DMS153 treated with DMSO at 0.1 percent for 48 hours (cell line): ENCODE data around the gene SMIM7.
"Not testable (repeated sequence)": the region's sequence is repeated elsewhere in the genome, so short reads cannot be mapped to it uniquely, and the experiment has no call there.

Experiments used
- DNase-seq: peaks from one replicate; lab custom pipeline; 2025; ENCODE audit not compliant: unreplicated experiment; lab: John Stamatoyannopoulos, UW

Gene SMIM7

DNA sequence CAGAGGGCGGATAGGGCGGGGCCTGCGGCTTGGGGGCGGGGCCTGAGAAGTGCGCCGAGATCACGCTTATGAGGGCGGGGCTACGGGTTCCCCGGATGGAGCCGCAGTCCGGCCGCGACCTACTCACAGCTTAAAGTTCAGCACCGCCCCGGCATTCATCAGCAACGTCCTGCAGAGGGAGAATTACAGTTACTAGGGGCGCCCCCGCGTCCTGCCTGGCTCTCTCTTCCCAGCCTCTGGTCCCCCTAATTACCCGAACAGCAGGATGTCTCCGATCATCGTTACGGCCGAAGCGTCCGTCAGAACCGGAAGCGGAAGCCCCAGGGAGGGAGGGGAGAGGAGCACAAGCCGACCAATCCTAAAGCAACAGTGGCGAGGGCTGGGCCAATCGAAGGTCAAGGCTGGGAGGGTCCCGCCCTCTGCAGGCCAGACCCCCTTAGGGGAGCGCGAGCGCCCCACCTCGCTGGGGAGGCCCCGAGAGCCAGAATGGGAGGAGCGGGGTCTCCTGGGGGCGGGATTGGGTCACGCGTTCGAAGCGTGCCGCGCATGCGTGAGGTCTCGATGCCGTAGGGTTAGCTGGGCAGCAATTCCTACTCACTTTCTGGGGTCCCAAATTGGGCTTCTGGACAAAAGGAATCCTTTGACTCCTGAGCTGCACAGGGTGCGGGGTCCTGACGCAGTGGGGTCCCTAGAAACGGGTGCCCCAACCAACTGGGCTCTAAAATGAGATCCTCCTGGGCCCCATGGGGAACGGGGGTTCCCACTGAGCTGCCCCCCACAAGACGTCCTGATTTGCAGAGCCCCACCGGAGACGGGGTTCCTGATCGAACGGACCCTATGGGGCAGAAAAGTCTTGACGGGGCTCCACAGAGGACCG is at the start of gene SMIM7:
Gene SMIM7 (minus strand): TSS at position 313 of the 877 bp plus-strand sequence. CDS start 34 bp downstream, at position 279.
- peak; percentile 90 for DNase-seq

DNA sequence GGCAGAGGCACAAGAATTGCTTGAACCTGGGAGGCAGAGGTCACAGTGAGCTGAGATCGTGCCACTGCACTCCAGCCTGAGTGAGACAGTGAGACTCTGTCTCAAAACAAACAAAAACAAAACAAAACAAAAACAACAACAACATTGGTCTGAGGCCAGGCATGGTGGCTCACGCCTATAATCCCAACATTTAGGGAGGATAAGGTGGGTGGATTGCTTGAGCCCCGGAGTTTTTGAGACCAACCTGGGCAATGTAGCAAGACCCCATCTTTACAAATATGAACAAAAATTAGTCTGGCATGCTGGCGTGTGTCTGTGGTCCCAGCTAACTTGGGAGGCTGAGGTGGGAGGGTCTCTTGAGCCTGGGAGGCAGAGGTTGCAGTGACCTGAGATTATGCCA is 43.7 kb upstream of the SMIM7 start:
- no peak for DNase-seq

DNA sequence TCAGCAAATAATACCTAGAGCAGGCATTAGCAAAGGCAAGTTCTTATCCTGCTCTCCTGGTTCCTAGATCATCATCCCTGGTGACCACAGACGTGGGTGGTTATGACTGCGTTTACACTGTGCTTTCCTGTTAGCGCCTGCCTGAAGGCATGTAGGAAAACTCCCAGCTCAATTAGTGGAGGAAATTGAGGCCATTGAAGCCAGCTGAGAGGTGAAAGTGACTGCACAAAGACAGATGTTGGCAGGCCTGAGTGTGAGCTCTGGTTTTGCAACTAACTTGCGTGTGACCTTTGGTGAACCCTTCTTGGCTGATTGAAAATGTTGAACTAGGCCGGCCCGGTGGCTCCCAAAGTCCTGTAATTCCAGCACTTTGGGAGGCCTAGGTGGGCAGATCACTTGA is 42.2 kb upstream of the SMIM7 start:
- DNase-seq, result no peak

DNA sequence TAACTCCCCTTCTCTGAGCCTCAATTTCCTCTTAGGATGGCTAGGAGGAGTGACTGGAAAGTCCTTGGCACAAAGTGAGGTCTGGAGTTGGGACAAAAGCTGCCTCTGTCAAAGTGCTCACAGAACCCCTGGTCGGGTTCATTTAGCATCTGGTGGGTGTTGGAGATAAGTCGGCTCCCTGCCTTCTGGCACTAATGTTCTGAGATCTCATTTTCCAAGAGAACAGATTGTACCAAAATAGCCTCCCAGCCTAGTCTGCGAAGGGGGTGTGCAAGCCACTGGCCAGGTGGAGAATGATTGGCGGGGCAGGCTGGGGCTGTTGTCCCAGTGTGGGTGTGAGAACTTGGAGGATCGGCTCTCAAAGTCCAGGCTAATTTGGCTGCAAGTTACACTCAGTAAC is 39.0 kb upstream of the SMIM7 start:
- DNase-seq, result no peak

DNA sequence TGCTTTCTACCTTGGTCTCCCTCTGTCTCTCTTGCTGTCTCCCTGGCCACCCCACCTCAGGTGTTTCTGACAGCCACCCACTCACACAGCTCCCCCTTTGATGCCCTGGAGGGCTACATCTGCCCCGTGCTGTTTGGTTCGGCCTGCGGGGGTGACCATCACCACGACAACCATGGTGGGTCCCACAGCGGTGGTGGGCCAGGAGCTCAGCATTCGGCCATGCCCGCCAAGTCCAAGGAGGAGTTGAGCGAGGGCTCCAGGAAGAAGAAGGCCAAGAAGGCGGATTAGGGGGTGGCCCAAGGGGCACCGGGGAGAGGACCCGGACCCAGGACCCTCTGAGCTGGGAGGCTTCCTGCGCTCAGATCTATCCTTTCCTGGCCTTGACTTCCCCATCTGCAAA is 28.1 kb upstream of the SMIM7 start:
- no peak for DNase-seq

DNA sequence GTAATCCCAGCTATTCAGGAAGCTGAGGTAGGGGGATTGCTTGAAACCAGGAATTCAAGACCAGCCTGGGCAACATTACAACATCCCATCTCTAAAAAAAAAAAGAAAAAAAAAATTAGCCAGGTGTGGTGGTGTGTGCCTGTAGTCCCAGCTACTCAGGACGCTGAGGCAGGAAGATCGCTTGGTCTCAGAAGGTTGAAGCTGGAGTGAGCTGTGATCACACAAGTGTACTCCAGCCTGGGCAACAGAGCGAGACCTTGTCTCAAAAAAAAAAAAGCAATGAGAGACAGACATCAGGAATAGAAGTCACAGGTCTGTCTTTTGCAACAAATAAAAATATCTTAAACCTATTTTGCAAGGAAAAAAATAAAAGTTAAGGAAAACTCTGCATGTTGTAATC is 24.3 kb upstream of the SMIM7 start:
- no peak for DNase-seq

DNA sequence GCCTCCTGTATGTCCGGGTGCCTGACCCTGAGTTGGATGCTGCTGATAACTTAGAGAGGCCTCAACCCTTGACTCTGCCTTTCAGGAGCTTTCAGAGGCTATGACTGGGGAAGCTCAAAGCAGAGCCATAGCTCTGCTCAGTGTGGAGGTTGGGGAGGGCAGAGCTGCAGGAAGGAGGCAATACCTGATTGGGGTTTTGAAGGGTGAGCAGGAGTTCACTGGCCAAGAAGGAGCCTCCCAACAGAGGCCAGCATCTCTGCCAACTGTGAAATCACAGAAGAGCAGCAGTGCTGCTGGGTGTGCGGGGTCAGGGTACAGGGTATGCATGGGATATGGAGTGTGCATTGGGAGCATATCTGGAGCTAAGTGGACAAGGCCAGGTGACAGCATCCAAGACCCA is 22.6 kb upstream of the SMIM7 start:
- no peak for DNase-seq

DNA sequence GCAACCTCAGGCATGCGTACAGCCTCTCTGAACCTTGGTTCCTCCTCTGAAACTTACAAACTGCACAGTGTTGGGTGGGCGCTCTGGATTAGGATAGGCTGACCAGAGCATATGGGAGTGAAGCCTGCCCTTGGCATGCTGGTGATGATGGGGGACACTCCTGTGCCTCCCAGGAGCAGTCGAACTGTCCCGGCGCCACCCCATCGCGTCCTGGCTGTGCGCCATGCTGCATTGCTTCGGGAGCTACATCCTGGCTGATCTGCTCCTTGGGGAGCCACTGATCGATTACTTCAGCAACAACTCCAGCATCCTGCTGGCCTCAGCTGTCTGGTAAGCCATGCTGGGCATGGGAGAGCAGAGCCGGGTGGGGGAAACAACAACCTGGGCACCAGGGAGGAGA is 19.9 kb upstream of the SMIM7 start:
- no peak for DNase-seq

DNA sequence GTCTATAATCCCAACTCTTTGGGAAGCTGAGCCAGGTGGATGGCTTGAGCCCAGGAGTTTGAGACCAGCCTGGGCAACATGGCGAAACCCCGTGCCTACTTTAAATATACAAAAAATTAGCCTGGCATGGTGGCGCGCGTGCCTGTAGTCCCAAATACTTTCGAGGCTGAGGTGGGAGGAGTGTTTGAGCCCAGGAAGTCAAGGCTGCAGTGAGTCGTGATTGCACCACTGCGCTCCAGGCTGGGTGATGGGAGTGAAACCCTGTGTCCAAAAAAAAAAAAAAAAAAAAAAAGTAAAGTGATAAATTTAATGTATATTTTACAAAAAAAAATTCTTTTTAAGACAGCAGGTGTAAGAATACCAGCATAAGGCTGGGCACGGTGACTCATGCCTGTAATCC is 18.6 kb upstream of the SMIM7 start:
- DNase-seq, result no peak

DNA sequence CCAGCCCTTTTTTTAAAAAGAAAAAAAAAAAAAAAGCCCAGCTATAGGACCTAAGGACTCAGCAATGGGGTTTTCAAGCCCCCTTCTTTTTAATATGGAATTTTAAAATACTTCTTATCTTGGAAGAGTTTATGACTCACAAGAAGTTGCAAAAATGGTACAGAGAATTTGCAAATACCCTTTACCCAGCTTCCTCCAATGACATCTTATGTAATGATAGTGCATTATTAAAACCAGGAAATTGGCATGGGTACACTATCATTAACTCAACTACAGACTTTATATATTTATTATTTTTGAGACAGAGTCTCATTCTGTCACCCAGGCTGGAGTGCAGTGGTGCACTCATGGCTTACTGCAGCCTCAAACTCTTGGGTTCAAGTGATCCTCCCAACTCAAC is 17.1 kb upstream of the SMIM7 start:
- no peak for DNase-seq

DNA sequence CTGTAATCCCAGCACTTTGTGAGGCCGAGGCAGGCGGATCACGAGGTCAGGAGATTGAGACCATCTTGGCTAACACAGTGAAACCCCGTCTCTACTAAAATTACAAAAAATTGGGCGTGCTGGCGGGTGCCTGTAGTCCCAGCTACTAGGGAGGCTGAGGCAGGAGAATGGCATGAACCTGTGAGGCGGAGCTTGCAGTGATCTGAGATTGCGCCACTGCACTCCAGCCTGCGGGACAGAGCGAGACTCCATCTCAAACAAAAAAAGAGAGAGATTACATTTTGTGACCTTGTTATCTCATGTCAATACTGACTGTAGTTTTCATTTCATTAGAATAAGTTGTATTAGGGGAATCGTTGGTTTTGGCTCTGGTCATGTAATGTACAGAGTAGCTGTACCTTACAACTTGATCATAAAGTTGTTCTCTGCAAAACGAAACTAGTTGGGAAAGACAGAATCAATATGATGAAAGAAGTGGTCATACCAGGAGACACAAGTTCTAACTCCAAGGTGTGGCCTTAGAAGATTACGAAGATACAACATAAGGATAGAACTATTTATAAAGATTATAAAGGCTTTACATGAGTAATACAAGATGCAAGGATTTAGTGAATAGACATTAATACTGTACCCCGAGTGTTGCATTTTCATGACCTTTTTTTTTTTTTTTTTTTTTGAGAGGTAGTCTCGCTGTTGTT is 16.3 kb upstream of the SMIM7 start:
- DNase-seq, result no peak

DNA sequence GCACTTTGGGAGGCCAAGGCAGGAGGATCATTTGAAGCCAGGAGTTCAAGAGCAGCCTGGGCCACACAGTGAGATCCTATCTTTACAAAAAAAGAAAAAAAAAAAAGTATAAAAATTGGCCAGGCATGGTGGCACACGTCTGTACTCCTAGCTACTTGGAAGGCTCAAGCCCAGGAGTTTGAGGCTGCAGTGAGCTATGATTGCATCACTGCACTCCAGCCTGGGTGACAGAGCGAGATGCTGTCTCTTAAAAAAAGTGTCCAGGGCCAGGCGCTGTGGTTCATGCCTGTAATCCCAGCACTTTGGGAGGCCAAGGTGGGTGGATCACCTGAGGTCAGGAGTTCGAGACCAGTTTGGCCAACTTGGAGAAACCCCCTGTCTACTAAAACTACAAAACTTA is 13.9 kb upstream of the SMIM7 start:
- not testable (repeated sequence) for DNase-seq

DNA sequence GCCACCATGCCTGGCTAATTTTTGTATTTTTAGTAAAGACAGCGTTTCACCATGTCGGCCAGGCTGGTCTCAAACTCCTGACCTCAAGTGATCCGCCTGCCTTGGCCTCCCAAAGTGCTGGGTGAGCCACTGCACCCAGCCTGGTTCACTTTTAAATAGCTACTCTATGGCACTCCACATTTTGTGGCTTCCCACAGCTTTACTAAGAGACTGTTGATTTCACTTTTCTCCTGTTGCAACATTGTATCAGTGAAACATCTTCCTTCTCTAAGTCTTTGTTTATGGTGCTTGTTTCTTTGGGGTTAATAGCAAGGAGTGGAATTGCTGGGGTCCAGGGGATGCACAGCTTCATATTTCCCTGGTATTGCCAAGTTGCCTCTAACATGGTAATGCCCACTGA is 13.3 kb upstream of the SMIM7 start:
- DNase-seq, result no peak

DNA sequence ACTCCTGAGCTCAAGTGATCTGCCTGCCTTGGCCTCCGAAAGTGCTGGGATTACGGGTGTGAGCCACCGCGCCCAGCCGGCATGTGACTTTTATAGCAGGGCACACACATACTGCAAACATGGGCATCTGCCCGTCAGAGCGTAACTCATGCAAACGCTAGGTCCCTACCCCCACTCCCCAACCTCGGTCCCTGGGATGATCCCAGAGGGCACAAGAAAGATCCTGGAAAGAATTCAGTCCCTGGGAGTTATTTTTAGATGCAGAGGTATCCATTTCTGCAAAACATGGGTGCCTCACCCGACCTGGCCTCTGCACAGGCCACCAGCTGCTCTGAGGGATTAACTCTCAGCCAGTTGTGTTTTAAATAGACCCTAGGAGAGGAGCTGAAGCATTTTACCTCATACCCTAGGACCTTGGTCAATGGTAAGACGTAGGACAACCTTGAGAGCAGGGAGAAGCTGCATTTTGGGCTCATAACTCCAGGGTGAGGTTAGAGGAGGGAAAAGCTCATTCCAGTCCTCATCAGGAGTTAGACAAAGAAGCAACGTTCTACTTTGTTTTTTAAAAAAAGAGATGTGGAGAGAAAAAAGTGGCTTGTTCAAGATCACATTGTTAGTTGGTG is 11.8 kb upstream of the SMIM7 start:
- DNase-seq, result no peak

DNA sequence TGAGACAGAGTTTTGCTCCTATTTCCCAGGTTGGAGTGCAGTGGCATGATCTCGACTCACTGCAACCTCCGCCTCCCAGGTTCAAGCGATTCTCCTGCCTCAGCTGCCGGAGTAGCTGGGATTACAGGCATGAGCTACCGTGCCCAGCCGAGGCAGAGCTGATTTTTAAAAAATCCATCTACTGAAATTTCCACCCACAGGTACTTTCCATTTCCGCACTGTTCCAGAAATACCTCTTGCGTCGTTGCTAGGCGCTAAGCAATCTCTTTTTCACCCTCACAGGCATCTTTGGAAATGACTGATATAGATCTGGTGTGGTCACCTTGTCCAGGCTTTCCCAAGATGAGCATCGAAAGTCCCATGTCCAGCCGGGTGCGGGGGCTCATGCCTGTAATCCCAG is 10.3 kb upstream of the SMIM7 start:
- no peak for DNase-seq

DNA sequence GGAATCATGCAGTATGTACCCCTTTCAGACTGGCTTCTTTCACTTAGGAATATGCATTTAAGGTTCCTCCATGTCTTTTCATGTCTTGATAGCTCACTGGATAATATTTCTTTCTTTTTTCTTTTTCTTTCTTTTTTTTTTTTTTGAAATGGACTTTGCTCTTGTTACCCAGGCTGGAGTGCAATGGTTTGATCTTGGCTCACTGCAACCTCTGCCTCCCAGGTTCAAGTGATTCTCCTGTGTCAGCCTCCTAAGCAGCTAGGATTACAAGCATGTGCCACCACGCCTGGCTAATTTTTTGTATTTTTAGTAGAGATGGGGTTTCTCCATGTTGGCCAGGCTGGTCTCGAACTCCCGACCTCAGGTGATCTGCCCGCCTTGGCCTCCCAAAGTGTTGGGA is 8.8 kb upstream of the SMIM7 start:
- not testable (repeated sequence) for DNase-seq

DNA sequence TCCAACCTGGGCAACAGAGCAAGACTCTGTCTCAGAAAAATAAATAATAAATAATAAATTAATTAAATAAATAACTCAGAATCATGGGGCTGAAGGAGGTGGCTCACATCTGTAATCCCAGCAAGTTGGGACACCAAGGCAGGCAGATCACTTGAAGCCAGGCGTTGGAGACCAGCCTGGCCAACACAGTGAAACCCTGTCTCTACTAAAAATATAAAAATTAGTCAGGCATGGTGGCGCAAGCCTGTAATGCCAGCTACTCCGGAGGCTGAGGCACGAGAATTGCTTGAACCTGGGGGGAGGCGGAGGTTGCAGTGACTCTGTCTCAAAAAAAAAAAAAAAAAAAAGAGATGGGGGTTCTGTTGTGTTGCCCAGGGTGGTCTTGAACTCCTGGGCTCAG is 8.2 kb upstream of the SMIM7 start:
- no peak for DNase-seq

DNA sequence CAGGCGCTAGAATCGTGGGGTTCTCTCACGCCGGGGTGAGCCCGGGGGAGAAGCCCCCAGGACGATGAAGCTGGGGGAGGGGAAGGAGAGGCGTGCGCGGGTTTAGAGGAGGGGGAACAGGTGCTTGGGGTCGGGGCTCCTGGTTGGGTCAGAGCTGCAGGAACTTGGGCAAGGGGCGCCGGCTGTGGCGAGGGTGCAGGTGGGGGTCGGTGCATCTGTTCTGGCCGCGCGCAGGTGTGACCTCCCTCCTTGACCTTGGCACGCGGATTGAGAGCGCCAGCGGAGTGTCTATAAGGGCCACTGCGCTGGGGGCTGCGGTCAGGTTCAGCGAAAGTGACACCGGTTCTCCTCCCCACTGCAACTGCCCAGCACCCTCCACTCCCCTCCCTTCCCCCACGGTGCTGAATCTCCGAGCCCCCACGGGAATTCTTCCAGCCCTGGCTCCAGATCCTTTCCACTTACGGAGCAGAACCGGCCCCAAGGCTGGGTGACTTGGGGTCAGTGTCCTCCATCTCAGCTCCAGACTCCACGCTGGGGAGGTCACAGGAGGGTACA is 1.6 kb upstream of the SMIM7 start:
- no peak for DNase-seq

DNA sequence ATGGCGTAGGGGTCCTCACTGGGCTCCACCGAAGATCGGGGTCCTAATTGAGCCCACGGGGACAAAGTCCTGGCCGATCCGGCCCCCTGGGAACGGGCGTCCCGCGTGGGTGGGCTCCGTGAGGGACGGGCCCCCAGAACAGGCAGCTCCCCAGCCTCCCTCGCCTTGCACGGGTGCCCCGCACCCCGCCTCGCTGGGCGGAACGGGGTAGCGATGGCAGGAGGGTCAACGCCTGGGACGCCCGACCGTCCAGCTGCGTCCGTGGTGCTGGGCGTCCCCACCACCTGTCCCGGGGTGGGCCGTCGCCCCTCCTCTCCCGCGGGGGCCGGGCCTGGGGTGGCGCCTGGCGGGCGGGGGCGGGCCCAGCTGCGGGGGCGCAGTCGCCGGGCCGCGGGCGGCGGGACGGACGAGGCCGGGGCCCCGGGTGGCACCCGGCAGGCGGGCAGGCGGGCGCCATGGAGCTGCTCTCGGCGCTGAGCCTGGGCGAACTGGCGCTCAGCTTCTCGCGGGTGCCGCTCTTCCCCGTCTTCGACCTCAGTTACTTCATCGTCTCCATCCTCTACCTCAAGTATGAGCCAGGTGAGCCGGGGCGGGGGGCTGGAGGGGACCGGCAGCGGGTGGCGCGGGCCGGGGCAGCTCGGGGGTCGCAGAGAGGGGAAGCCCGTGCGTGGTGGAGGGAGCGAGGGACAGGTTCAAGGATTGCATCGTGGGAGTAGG is 977 bp upstream of the SMIM7 start, which contains the start of gene TMEM38A:
Gene TMEM38A (plus strand): TSS at position 377 of the 717 bp plus-strand sequence. CDS start 79 bp downstream, at position 456.
- no peak for DNase-seq

DNA sequence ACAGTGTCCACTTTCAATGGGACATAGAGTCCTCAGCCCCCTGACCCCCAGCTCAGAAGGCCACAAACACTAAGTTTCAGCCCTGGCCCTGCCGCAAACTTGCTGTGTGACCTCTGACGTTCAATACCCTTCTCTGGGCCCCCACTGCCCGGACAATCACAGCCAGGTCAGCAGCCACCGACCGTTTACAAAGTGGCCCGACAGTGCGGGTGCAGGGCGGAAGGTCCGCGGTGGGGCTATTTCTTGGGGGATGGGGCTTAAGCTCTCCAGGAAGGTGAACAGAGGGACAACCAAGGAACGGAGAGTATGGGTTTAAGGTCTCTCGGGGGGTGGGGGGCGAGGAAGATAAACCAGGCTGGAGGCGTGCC is 496 bp downstream of the SMIM7 start:
- DNase-seq, result no peak

DNA sequence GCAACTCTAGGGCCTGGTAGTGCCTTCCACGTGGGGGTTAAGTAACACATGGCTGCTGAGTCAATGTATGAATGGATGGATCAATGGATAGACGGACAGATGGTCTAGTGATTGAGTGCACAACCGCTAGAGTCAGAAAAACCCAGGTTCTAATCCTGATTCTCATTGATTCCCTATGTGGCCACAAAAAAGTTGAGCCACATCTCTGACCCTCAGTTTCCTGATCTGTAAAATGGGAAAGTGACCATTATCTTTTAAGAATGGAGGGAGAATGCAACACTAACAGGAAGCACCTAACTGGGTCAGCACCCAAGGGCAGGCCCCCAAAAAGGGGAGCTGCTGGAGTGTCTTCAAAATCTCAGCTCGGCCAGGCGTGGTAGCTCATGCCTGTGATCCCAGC is 2.6 kb downstream of the SMIM7 start:
- DNase-seq, result no peak
